Measurements from ENCODE around the gene SRM.
"Not testable (repeated sequence)": the region's sequence is repeated elsewhere in the genome, so short reads cannot be mapped to it uniquely, and the experiment has no call there.

Gene SRM

GRCh38 chr1:11044086-11044848 lies 15.6 kb downstream of the SRM start:
- DNase-seq = no peak

- no peak for DNase-seq
These were observed 16.6 kb downstream of the SRM start for GRCh38 chr1:11042995-11043874.

- DNase-seq = no peak
These were observed 17.8 kb downstream of the SRM start for GRCh38 chr1:11042065-11042464.

- no peak for DNase-seq
These were observed 18.8 kb downstream of the SRM start for GRCh38 chr1:11041048-11041447.

- DNase-seq = not testable (repeated sequence)
These were observed 19.8 kb downstream of the SRM start for GRCh38 chr1:11040105-11040429.

- DNase-seq = no peak
These were observed 20.3 kb downstream of the SRM start for GRCh38 chr1:11039351-11040104.

- DNase-seq = peak; percentile 80 to 84
These were observed 22.1 kb downstream of the SRM start for GRCh38 chr1:11037740-11038182.

- DNase-seq = not testable (repeated sequence)
These were observed 22.6 kb downstream of the SRM start for GRCh38 chr1:11037019-11037739.

- DNase-seq = no peak
These were observed 28.1 kb downstream of the SRM start for GRCh38 chr1:11031624-11032262.

- no peak for DNase-seq
These were observed 29.0 kb downstream of the SRM start for GRCh38 chr1:11030865-11031264.

- no peak for DNase-seq
These were observed 31.8 kb downstream of the SRM start for GRCh38 chr1:11028018-11028417.

- DNase-seq = no peak
These were observed 32.5 kb downstream of the SRM start for GRCh38 chr1:11027316-11027715.

- DNase-seq = no peak
These were observed 32.9 kb downstream of the SRM start for GRCh38 chr1:11026903-11027302.

- no peak for DNase-seq
These were observed 33.8 kb downstream of the SRM start for GRCh38 chr1:11026052-11026451.

- no peak for DNase-seq
These were observed 34.2 kb downstream of the SRM start for GRCh38 chr1:11025618-11026017.

GRCh38 chr1:11024874-11025203 lies 35.0 kb downstream of the SRM start:
- DNase-seq = no peak

GRCh38 chr1:11024154-11024873 lies 35.5 kb downstream of the SRM start:
- no peak for DNase-seq

- no peak for DNase-seq
These were observed 36.6 kb downstream of the SRM start for GRCh38 chr1:11023201-11023600.

- no peak for DNase-seq
These were observed 39.8 kb downstream of the SRM start for GRCh38 chr1:11019971-11020370.

- DNase-seq = not testable (repeated sequence)
These were observed 40.5 kb downstream of the SRM start for GRCh38 chr1:11019358-11019757.

GRCh38 chr1:11013160-11013531 lies 46.7 kb downstream of the SRM start:
- no peak for DNase-seq
